HT1080 (cell line): ENCODE measurements around the gene CCNQ. TPM values are rescaled to one million over a fixed set of nuclear protein-coding genes. Genes with fewer than 3 reads are reported as not detected.

Experiments
- DNase-seq: peaks from one replicate; pipeline ENCODE4 v3.0.0-alpha.2; 2015; ENCODE audit warnings: low read depth
- total RNA-seq: library from RNA; depleted of rRNA; stranded (reverse); fragments of >200 nt; shearing (Covaris generic); gene quantifications from 2 replicates; pipeline ENCODE4 v1.2.3, GENCODE V29; 2014

The CCNQ gene
- total RNA-seq, 1 experiment from 2014 or later, result 74.4 TPM

DNA sequence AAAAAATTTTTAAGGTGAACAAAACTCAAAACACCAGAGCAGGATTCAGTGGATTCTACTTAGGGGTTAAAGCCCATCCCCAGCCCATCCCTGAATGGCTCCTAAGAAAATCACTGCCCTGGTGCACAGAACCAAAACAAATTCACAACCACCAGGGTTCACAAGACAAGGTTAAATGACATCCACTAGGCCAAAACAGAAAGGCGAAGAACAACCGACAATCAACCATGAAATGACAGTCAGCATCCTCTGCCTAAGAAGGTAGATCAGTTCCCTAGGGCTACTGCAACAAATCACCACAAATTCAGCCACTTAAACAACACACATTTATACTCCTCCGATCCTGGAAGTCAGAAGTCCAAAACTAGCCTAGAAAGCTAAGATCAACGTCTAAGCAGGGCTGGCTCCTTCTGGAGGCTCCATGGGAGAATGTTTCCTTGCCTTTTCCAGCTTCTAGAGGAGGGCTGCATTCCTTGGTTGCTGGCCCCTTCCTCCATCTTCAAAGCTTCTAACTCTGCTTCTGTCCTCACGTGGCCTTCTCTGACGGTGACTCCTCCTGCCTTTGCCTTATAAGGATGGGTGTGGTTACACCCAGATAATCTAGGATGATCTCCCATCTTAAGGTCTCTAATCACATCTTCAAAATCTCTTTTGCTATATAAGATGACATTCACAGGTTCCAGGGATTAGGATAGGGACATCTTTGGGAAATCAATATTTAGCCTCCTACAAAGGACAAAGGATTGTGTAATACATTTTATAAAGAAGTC, 1.8 kb downstream of the CCNQ start:
- DNase-seq, result no peak

DNA sequence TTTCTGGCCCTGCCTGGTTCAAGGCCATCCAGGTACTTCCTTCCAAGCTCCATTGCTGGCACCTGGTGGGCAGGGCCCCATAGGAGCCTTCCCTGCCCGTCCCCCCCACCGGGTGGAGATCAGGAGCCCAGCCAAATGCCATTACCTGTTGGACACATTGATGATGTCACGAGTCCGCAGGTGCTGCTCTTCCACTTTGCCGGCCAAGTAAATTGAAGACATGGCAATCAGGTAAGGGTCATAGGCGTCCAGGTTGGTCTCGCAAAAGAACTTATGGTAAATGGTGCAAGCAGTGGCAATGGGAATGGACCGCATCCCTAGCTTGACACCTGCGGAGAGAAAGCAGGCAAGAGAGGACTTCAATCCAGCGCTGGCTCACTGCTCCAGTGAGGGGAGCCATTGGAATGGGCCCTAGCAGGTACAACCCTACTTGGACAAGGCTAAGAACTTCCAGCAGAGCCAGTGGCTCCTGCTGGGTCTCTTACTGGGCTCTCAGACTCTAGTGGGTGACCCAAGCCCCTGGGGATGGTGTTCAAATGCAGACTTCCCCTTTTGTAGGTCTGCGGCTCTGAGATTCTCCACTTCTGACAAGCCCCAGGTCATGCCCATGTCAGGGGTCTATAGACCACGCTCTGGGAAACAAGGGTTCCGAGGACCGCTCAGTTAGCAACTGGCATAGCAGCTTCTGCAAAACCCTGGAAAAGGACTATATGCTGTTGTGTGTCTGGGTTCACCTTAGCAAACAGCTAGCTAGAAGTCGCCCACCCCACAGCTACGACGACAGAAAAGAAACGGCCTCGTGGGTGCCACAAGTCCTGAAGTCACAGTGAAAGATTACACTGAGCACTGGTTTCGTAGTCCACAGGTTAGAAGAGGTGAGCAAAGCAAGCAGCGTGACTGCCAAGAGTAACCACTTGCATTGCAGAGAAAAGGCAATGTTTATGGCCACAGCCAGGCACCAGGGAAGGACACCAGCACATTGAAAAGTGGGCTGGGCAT, 2.8 kb downstream of the CCNQ start:
- DNase-seq, result no peak

GRCh38 chrX:153595387-153595786, 3.6 kb downstream of the CCNQ start:
- no peak for DNase-seq

- no peak for DNase-seq
Observed at GRCh38 chrX:153593811-153594500, 5.0 kb downstream of the CCNQ start.

GRCh38 chrX:153592966-153593688, 5.8 kb downstream of the CCNQ start:
- no peak for DNase-seq

- DNase-seq, result no peak
Observed at GRCh38 chrX:153592091-153592833, 6.7 kb downstream of the CCNQ start.

- no peak for DNase-seq
Observed at GRCh38 chrX:153590961-153591956, 7.7 kb downstream of the CCNQ start.

DNA sequence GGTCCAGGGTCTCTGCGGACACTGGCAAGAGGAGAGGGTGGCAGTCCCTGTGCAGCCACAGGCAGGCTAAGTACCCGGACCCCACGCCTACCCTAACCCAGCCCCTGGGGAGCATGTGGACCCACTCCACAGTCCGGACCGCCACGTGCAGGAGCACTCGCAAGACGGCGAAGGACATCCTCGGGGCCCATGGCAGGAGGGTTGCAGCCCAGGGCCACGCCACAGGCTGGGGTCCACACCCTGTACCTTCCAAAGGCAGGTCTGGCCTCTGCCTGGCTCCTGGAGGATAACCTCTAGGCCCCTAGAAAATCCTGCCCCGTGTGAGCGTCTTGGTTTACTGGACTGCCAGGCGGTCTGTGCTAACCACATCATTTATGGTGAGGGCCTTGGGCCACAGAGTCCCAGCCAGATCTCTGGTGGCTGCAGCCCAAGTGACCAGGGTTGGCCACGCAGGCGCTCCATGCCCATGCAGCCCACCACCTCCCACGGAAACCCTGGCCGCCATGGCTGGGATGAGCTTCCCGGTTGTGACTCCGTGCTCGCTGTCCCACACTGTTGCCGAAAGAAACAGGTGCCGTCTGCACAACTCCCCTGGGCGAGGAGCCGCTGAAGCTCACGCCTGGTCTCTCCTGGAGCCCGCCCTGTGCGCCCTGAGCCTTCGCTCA, 10.0 kb downstream of the CCNQ start:
- DNase-seq, result no peak

DNA sequence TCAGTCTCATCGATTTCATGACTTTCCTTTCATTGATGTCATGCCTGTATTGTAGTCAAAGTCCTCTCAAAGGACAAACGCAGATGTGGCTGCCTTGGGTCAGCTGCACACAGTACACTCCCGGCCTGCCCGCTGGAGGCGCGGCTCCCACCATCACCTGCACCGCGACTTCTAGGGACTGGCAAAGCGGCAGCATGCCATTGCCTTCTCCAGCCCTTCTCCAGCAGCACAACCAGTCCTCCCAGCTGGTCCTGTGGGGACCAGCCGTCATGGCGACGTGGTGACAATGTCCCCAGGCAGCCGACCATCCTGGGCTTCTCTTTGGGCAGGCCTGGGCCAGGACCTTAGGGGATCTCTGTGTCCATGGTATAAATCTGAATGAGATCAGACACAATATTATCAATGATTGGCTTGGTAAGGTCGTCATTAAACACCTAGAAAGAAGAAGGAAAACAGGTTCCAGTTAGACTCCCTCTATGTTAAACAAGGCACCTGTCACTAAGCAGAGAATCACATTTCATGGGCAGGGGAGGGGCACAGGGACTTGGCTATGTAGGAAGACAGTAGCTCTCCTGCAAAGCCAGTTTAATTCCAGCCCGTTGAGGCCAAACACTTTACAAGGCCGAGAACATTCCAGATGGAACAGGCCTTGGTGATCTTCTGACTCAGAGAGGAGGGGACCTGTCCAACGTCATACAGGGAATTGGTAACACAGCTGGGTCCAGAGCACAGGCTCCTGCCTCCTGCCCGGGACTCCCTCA, 10.7 kb downstream of the CCNQ start:
- DNase-seq, result no peak

GRCh38 chrX:153587342-153587741, 11.6 kb downstream of the CCNQ start:
- no peak for DNase-seq

DNA sequence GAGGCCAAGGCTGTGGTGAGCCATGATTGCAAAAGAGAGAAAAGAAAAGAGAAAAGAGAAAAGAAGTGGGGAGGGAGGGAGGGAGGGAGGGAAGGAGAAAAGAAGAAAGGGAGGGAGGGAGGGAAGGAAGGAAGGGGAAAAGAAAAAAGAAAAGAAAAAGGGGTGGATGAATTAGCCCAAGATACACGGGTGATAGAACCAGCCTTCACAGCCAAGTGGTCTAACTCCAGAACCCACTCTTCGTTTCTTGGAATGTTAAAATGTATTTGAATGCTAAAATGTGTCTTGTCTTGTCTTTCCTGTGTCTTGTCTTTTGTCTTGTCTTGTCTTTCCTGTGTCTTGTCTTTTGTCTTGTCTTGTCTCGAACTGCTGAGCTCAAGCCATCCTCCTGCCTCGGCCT, 13.1 kb downstream of the CCNQ start:
- no peak for DNase-seq

DNA sequence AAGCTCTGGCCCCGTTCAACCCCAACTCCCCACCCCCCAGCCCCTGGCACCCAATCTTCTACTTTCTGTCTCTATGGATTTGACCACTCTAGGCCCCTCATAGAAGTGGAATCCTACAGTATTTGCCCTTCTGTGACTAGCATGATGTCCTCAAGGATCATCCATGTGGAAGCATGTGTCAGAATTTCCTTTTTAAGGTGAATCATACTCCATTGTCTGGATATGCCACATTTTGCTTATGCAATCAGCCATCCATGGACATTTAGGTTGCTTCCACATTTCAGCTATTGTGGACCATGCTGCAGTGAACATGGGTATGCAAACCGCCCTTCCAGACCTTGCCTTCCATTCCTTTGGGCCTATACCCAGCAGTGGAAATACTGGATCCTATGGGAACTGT, 15.5 kb downstream of the CCNQ start:
- DNase-seq, result no peak

GRCh38 chrX:153582896-153583295, 16.0 kb downstream of the CCNQ start:
- no peak for DNase-seq

GRCh38 chrX:153580700-153581386, 18.1 kb downstream of the CCNQ start:
- no peak for DNase-seq

- DNase-seq, result no peak
Observed at GRCh38 chrX:153578889-153579288, 20.1 kb downstream of the CCNQ start.

DNA sequence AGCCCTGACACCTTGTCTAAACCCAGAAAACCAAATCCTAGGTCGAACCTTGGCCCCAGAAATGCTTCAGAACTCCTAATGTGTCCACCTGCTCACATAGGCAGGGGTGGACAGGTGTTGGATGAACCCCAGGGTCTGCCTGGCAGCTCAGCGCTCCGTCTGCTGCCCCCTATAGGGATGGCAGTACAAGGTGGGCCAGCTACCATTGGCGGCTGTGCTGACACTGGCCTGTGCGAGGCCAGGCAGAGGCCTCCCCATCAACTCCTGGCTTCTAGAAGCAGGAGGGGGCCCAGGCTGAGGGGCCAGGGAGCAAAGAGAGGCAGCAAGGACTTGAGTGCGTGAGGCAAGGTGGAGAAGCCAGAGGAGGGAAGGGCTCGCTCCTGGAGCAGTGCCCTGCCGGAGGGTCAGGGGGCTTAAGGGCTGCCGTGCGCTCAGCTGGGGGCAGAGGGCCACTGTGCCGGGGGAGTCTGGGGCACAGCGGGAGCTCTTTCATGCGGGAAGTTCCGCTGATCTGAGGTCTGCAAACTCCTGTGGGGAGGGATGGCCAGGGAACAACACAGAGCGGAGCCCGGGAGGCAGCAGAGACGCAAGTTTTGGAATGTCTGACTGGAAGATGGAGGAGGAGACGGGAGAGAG, 20.6 kb downstream of the CCNQ start:
- no peak for DNase-seq

DNA sequence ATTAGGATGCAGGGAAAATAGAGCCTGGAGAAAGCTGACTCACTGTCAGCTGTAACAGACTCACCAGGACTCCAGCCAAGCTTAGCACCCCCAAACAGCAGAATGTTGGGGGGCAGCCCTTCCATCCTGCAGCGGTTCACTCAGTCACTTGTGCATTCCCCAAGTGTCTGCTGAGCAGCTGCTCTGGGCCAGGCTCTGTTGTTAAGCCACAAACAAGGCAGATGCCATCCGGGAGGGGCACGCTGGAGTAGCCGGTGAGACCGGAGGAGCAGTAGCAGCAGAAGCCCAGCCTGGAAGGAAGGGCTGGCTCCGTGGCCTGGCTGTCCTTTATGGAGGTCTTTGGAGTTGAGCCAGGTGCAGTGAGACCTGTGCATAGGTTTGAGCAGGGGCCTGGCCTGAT, 22.0 kb downstream of the CCNQ start:
- DNase-seq, result no peak
